ENCODE data around the gene IPPK.

The IPPK gene

DNA sequence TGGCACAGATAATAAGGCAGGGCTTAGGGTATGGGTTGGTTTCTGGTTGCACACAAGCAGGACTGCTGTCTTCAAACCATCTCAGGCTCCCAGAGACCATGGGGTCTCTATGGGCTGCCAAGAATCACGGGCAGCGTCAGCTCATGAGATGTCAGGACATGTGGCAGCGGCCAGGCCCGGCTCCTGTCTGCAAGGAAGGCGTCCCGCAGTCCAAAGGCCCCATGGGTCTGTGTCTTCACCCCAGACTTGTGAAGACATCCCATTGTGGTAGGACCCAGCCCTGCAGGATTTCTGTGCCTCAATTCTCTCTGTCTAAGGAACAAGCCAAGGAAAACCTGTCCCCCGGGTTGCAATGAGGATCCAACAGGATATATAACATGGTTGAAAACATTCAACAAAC, 32.6 kb downstream of the IPPK start:
- H3K36me3 ChIP-seq (ENCODE audit: control insufficient read depth, low read length), result peaks cover 63% of the 10 kb centered on the region
- no peak for TF ChIP-seq EZH2phosphoT487 (IDR thresholded peaks at IDR 0.05; ENCODE audit: borderline replicate concordance, low read length)
- TF ChIP-seq, protein P1, sequence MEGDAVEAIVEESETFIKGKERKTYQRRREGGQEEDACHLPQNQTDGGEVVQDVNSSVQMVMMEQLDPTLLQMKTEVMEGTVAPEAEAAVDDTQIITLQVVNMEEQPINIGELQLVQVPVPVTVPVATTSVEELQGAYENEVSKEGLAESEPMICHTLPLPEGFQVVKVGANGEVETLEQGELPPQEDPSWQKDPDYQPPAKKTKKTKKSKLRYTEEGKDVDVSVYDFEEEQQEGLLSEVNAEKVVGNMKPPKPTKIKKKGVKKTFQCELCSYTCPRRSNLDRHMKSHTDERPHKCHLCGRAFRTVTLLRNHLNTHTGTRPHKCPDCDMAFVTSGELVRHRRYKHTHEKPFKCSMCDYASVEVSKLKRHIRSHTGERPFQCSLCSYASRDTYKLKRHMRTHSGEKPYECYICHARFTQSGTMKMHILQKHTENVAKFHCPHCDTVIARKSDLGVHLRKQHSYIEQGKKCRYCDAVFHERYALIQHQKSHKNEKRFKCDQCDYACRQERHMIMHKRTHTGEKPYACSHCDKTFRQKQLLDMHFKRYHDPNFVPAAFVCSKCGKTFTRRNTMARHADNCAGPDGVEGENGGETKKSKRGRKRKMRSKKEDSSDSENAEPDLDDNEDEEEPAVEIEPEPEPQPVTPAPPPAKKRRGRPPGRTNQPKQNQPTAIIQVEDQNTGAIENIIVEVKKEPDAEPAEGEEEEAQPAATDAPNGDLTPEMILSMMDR (IDR thresholded peaks at IDR 0.05; ENCODE audit: low read depth, low read length, poor library complexity, severe bottlenecking), result no peak
- H3K4me2 ChIP-seq (ENCODE audit: low read length), result no peak overlapping the region
- no peaks in the 10 kb centered on the region for H3K4me1 ChIP-seq (ENCODE audit: control insufficient read depth, low read length)
- no peaks in the 10 kb centered on the region for H3F3A ChIP-seq (ENCODE audit: control insufficient read depth, insufficient read depth)
- H3K9me2 ChIP-seq (replicated peaks; ENCODE audit: control insufficient read depth, low read length), result no peaks in the 10 kb centered on the region
- H3K27me3 ChIP-seq (ENCODE audit: control insufficient read depth, low read length), result no peaks in the 10 kb centered on the region
- H3K4me3 ChIP-seq (ENCODE audit: low read length), result no peak overlapping the region
- no peaks in the 10 kb centered on the region for H3K9me3 ChIP-seq (ENCODE audit: control insufficient read depth, insufficient read depth, low read length)
- no peak overlapping the region for H3K27ac ChIP-seq (ENCODE audit: low read depth, low read length)
- H4K20me1 ChIP-seq (ENCODE audit: control insufficient read depth, insufficient read depth, low read depth, low read length), result no peaks in the 10 kb centered on the region
- no peaks in the 10 kb centered on the region for H3K79me2 ChIP-seq (ENCODE audit: control insufficient read depth, low read length)

DNA sequence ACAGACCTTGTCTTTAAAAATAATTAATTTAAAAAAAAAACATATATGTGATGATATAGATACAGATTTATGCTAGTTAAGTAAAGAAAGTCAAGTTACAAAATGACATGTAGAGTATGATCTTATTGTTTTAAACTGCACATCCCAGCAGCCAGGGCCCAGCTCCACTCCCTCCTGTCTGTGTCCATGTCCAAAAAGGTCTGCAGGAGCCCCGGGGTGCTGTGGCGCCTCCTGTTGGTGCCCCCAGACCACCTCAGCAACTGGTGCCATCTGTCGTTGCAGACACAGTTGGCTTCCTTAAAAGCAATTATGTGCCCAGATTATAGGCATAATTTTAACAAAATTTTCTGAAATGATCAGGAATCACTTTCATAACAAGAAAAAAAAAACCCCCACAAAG, 33.3 kb downstream of the IPPK start:
- Histone ChIP-seq H3K79me2 (ENCODE audit: control insufficient read depth, low read length) (no peaks in the 10 kb centered on the region), H3K36me3 (ENCODE audit: control insufficient read depth, low read length) (peaks cover 62% of the 10 kb centered on the region), H3F3A (ENCODE audit: control insufficient read depth, insufficient read depth) (no peaks in the 10 kb centered on the region), H3K9me3 (ENCODE audit: control insufficient read depth, insufficient read depth, low read length) (no peaks in the 10 kb centered on the region), H3K9me2 (replicated peaks; ENCODE audit: control insufficient read depth, low read length) (no peaks in the 10 kb centered on the region), H3K27me3 (ENCODE audit: control insufficient read depth, low read length) (no peaks in the 10 kb centered on the region), H4K20me1 (ENCODE audit: control insufficient read depth, insufficient read depth, low read depth, low read length) (no peaks in the 10 kb centered on the region), H3K4me3 (ENCODE audit: low read length) (no peak overlapping the region), H3K4me2 (ENCODE audit: low read length) (no peak overlapping the region), H3K27ac (ENCODE audit: low read depth, low read length) (no peak overlapping the region), H3K4me1 (ENCODE audit: control insufficient read depth, low read length) (no peaks in the 10 kb centered on the region)
- no peak for TF ChIP-seq EZH2phosphoT487 (IDR thresholded peaks at IDR 0.05; ENCODE audit: borderline replicate concordance, low read length)
- TF ChIP-seq, protein P1 (IDR thresholded peaks at IDR 0.05; ENCODE audit: low read depth, low read length, poor library complexity, severe bottlenecking), result peak; percentile 12

DNA sequence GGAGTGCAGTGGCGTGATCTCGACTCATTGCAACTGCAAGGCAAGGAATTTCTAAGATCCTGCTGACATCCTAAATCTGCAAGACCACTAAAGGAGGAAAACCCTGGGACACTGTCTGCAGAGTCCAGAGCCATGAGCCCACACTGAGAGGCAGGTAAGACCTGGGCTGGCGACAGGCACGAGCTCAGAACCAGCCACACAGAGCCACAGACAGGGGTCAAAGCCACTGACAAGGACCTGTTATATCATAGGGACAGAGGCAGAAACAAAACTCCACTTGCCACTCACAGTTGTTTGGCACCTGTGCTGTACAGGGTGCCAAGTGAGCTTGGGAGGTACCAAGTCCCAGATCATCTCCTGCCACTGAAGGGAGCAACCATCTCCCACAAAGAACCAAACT, 34.2 kb downstream of the IPPK start:
- Histone ChIP-seq H3K9me2 (replicated peaks; ENCODE audit: control insufficient read depth, low read length) (no peaks in the 10 kb centered on the region), H3K79me2 (ENCODE audit: control insufficient read depth, low read length) (no peaks in the 10 kb centered on the region), H3K4me2 (ENCODE audit: low read length) (no peak overlapping the region), H3K36me3 (ENCODE audit: control insufficient read depth, low read length) (peaks cover 56% of the 10 kb centered on the region), H3F3A (ENCODE audit: control insufficient read depth, insufficient read depth) (no peaks in the 10 kb centered on the region), H3K27me3 (ENCODE audit: control insufficient read depth, low read length) (no peaks in the 10 kb centered on the region), H4K20me1 (ENCODE audit: control insufficient read depth, insufficient read depth, low read depth, low read length) (no peaks in the 10 kb centered on the region), H3K4me3 (ENCODE audit: low read length) (no peak overlapping the region), H3K9me3 (ENCODE audit: control insufficient read depth, insufficient read depth, low read length) (no peaks in the 10 kb centered on the region), H3K4me1 (ENCODE audit: control insufficient read depth, low read length) (no peaks in the 10 kb centered on the region), H3K27ac (ENCODE audit: low read depth, low read length) (no peak overlapping the region)
- TF ChIP-seq, protein P1 (IDR thresholded peaks at IDR 0.05; ENCODE audit: low read depth, low read length, poor library complexity, severe bottlenecking), result no peak
- TF ChIP-seq EZH2phosphoT487 (IDR thresholded peaks at IDR 0.05; ENCODE audit: borderline replicate concordance, low read length), result no peak

All from DOHH2 (cell line).